Measurements from ENCODE around the gene SYT12.

Gene SYT12

GRCh38 chr11:67054346-67054835, 31.5 kb downstream of the SYT12 start:
- TF ChIP-seq POLR2AphosphoS5 (IDR thresholded peaks at IDR 0.05; ENCODE audit: low read depth, low read length) (no peak), SIN3A (IDR thresholded peaks at IDR 0.05; ENCODE audit: borderline replicate concordance, insufficient read depth, low read length) (no peak), REST (IDR thresholded peaks at IDR 0.05; ENCODE audit: insufficient read depth in 1 of 2, low read depth in 2 of 2, low read length in 2 of 2) (no peak), TAF1 (IDR thresholded peaks at IDR 0.05; ENCODE audit: borderline replicate concordance, insufficient read depth, low read length) (no peak), FOXP2 (optimal IDR thresholded peaks at IDR 0.05; ENCODE audit: borderline replicate concordance, extremely low read depth, extremely low read length, insufficient read depth) (no peak)

GRCh38 chr11:67054836-67055523, 32.0 kb downstream of the SYT12 start:
- TF ChIP-seq POLR2AphosphoS5 (IDR thresholded peaks at IDR 0.05; ENCODE audit: low read depth, low read length) (no peak), TAF1 (IDR thresholded peaks at IDR 0.05; ENCODE audit: borderline replicate concordance, insufficient read depth, low read length) (no peak), SIN3A (IDR thresholded peaks at IDR 0.05; ENCODE audit: borderline replicate concordance, insufficient read depth, low read length) (no peak), REST (IDR thresholded peaks at IDR 0.05; ENCODE audit: insufficient read depth in 1 of 2, low read depth in 2 of 2, low read length in 2 of 2) (no peak), FOXP2 (optimal IDR thresholded peaks at IDR 0.05; ENCODE audit: borderline replicate concordance, extremely low read depth, extremely low read length, insufficient read depth) (no peak)

GRCh38 chr11:67055812-67056211, 32.9 kb downstream of the SYT12 start:
- TF ChIP-seq SIN3A (IDR thresholded peaks at IDR 0.05; ENCODE audit: borderline replicate concordance, insufficient read depth, low read length): no peak
- no peak for TF ChIP-seq POLR2AphosphoS5 (IDR thresholded peaks at IDR 0.05; ENCODE audit: low read depth, low read length)
- TF ChIP-seq REST (IDR thresholded peaks at IDR 0.05; ENCODE audit: insufficient read depth in 1 of 2, low read depth in 2 of 2, low read length in 2 of 2): no peak
- no peak for TF ChIP-seq TAF1 (IDR thresholded peaks at IDR 0.05; ENCODE audit: borderline replicate concordance, insufficient read depth, low read length)
- TF ChIP-seq FOXP2 (optimal IDR thresholded peaks at IDR 0.05; ENCODE audit: borderline replicate concordance, extremely low read depth, extremely low read length, insufficient read depth): no peak

GRCh38 chr11:67056267-67057204, 33.6 kb downstream of the SYT12 start, which contains the start of gene RHOD:
Gene RHOD (plus strand): TSS chr11:67056847. CDS start chr11:67056903, 56 bp downstream.
- TF ChIP-seq REST (IDR thresholded peaks at IDR 0.05; ENCODE audit: insufficient read depth in 1 of 2, low read depth in 2 of 2, low read length in 2 of 2) (no peak), TAF1 (IDR thresholded peaks at IDR 0.05; ENCODE audit: borderline replicate concordance, insufficient read depth, low read length) (no peak), POLR2AphosphoS5 (IDR thresholded peaks at IDR 0.05; ENCODE audit: low read depth, low read length) (no peak), SIN3A (IDR thresholded peaks at IDR 0.05; ENCODE audit: borderline replicate concordance, insufficient read depth, low read length) (no peak), FOXP2 (optimal IDR thresholded peaks at IDR 0.05; ENCODE audit: borderline replicate concordance, extremely low read depth, extremely low read length, insufficient read depth) (no peak)
